ENCODE data around the gene CEBPZ. TPM values are rescaled to one million over a fixed set of nuclear protein-coding genes. Genes with fewer than 3 reads are reported as not detected.
"Not testable (repeated sequence)": the region's sequence is repeated elsewhere in the genome, so short reads cannot be mapped to it uniquely, and the experiment has no call there.

CEBPZ gene
- total RNA-seq, 1 donor from 2014 or later: 29.2 TPM

GRCh38 chr2:37224063-37224462, 7.3 kb downstream of the CEBPZ start:
- DNase-seq (ENCODE audit: low spot score): no peak

DNA sequence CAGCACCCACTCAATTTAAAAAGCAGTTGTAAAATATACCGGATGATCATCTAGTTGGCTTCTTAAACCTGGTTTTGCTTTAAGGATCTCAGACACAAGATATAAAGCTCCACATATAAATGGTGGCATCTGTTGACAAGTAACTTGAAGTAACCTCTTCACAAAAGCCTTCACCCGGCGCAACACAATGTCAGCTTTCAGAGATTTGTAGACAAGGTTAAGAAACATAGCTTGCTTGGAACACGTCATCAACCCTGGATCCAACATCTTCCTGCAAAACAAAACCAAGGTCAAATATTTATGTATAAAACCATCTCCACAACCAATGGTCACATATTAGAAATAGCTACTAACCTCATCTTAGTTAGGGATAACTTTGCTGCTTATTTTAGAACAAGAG, 8.3 kb downstream of the CEBPZ start:
- DNase-seq (ENCODE audit: low spot score): no peak

DNA sequence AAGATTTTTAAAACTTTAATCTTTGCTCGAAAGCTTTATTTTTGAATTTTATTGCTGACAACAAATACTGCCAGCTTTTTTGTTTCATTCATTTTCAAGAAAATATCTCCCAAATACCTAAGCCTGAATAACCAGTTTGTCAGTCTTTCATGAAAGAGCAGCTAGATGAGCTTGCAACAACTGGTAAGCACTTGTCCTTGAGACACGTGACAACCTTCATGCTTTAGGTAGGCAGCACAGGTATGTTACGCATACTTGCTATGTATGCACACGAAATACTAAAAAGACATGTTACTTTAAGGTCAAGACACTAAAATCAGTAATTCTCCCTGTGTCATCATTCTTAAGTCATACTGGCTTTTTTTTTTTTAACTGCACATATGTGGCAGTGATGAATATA, 12.3 kb downstream of the CEBPZ start:
- no peak for DNase-seq (ENCODE audit: low spot score)

- no peak for DNase-seq (ENCODE audit: low spot score)
These were observed 16.1 kb downstream of the CEBPZ start for GRCh38 chr2:37215250-37215649.

DNA sequence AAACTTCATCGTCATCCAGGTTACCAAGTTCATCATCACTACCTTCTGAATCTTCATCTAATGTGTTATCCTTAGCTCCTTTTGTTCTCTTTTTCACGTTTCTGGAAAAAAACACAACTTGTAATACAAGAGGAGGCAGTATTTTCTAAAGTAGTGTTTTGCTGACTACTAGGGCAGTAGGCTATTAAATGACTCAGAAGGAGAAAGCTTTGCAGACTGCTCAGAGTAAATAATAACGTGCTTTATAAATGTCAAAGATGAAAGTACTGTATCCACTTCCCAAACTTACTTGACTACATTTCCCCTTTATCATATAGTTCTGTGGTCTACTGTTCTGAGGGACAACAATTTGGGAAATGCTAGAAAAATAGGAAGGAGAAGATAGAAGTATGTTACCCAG, 19.5 kb downstream of the CEBPZ start:
- DNase-seq (ENCODE audit: low spot score): no peak

- DNase-seq (ENCODE audit: low spot score): no peak
These were observed 20.2 kb downstream of the CEBPZ start for GRCh38 chr2:37211212-37211611.

GRCh38 chr2:37206760-37207159, 24.6 kb downstream of the CEBPZ start:
- not testable (repeated sequence) for DNase-seq (ENCODE audit: low spot score)

DNA sequence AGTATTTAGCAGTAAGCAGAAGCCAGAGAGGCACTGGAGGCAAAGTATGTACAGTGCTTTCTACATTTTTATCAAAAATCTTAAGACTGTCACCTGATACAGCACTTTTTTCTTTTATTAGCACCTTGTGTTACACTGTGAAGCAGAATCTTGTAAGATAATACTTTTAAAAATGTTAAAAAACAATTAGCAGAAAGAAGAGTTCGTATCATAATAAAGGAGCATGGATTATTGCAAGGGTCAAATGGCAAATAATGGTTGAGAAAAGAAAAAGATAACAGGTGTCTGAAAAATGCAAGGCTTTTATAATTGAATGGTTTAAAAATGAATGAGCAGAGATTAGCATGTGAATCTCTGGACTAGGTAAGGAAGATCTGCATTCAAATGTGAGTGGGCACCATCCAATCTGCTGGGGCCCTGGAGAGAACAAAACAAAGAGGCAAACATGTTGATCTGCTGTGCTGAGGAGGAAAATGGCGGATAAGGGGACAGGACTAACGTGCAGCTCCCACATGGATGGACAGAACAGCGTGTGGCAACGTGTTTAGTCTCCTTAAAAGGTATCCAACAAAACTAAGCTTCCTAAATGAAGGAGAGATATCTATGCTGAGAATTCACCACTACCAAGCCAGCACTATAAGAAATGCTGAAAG, 25.6 kb downstream of the CEBPZ start:
- no peak for DNase-seq (ENCODE audit: low spot score)

GRCh38 chr2:37205071-37205661, 26.2 kb downstream of the CEBPZ start:
- not testable (repeated sequence) for DNase-seq (ENCODE audit: low spot score)

- no peak for DNase-seq (ENCODE audit: low spot score)
These were observed 27.7 kb downstream of the CEBPZ start for GRCh38 chr2:37203708-37204107.

- no peak for DNase-seq (ENCODE audit: low spot score)
These were observed 29.6 kb downstream of the CEBPZ start for GRCh38 chr2:37201766-37202165.

DNA sequence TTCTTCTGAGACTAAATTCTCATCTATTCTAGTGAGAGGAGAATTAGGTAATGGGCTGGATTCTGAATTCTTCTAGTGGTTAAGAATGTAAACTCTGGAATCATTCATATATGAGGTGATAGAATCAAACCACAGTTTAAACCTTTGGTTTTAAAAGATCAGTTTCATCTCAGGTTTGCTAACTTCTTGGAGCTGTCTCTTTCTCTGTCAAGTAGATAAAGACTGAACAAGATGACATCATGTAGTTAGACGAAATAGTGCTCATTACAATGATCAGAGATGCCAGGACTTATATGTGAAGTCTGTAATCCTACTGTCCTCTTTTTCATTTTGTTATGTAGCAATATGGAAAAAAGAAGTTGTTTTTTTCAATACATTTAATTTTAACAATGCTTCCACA, 30.2 kb downstream of the CEBPZ start:
- DNase-seq (ENCODE audit: low spot score): no peak

GRCh38 chr2:37198681-37199065, 32.7 kb downstream of the CEBPZ start:
- no peak for DNase-seq (ENCODE audit: low spot score)

- DNase-seq (ENCODE audit: low spot score): peak; percentile 89
These were observed 34.8 kb downstream of the CEBPZ start, which contains the start of gene CEBPZOS for GRCh38 chr2:37196320-37197195. TSS of gene CEBPZOS (plus strand) at chr2:37196496. CDS start at chr2:37199705, 3,209 bp downstream.

DNA sequence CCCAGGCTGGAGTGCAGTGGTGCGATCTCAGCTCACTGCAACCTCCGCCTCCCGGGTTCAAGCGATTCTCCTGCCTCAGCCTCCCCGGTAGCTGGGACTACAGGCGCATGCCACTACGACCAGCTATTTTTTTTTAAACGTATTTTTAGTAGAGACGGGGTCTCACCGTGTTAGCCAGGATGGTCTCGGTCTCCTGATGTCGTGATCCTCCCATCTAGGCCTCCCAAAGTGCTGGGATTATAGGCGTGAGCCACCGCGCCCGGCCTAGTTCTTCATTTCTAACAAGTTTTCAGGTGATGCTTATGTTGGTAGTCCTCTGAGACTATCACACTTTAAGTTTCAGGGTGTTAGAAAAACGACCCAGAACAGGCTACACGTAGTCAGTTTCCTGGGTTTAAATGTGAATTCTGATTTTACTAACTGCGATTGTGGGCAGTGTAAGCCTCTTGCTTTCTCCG, 35.5 kb downstream of the CEBPZ start:
- DNase-seq (ENCODE audit: low spot score): not testable (repeated sequence)

DNA sequence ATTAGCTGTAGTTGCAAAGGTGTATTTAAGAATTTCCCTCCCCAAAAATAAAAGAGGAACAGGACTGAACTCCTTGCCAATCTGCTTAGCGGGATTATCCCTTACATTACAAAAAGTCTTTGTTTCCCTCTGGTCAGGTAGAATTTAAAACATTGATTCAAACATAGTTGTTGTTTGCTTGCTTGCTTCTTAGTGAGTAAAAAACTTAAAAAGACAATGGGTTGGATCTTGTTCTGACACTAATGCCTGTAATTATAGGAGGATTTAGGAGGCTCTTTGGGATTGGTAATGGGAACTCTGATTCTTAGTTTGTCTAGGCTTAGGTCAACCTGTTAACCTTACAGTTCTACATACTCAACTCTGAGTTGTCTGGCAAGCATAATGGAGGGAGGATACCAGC, 38.8 kb downstream of the CEBPZ start:
- DNase-seq (ENCODE audit: low spot score): no peak

DNA sequence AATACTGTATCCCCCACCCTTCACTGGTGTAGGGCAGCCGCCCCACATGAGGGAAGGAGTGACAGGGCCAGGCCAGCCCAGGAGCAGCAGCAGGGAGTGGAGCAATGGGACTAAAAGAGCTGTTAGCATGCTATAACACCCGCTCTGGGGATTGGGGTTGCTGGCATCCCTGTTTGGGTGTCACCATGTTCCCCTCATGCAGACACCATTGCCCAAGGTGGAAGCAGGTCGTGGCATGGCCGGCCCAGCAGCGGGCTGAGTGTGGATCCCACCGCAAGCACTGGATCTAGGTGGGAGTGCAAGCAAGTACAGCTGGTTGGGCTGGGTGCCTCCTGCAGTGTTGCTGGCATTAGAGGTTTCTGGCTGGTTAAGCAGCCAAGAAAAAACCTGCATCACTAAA, 39.6 kb downstream of the CEBPZ start:
- no peak for DNase-seq (ENCODE audit: low spot score)

DNA sequence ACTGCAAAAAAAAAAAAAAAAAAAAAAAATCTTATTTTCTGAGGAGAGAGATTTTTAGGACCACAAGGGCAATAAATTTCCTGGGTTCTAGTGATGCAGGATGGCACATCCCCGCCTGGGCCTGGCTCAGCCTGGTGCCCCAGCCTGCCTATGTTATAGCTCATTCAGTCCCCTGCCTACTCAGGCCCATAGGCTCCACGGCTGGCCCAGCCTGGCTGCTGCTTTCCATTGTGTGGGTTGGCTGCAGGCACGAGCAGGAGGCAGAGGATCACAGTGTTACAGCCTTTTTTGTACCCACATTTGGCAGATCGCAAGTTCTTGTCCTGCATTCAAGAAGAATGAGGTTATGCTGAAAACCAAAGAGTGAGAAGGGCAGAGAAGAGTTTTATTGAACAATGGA, 40.1 kb downstream of the CEBPZ start:
- no peak for DNase-seq (ENCODE audit: low spot score)

DNA sequence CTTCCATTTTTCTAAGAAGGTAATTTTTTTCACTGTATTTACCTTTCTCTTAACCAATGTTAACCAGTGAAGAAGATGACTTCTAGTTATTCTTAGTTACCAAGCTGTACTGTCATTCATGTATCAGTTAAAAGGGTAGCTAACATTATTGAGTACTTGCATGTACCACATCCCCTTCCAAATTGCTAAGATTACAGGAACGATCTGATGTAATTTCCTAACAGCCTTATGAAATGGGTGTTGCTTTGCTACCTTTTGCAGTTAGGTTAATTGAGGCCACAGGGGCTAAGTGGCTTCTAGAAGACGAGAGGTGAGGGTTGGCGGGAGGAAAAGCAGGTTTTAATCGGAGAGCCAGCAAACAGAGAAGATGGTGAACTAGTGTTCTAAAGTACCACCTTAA, 41.1 kb downstream of the CEBPZ start:
- no peak for DNase-seq (ENCODE audit: low spot score)

GRCh38 chr2:37189452-37190153, 41.8 kb downstream of the CEBPZ start:
- DNase-seq (ENCODE audit: low spot score): peak; percentile 62

DNA sequence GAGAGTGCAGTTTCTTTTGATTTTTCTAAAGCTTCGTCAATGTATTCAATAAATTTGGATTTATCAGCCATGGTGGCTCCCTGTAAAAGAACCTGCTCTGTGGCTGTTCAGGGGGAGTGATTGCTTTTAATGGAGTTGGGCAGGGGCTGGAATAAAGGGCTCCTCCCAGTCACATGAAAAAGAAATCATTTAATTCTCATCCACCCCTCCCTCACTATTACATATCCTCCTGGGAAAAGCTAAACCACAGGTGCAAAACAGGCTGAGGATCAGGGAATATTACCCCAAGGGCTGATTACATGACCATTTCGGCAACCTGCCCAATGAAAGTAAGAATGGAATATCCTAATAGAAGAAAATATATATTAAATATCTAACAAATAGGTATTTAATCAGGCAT, 42.8 kb downstream of the CEBPZ start, which contains the start of gene SULT6B1:
Gene SULT6B1, minus strand, starts transcription at position 101 of the 400 bp plus-strand sequence. Its CDS starts 30 bp downstream, at position 71.
- no peak for DNase-seq (ENCODE audit: low spot score)
